Neural progenitor cell (in vitro differentiated cells): Measurements from ENCODE around the gene ANXA2.

Source experiments
- CTCF ChIP-seq: fragments of 200-600 bp; sonication (generic); IDR thresholded peaks from 2 replicates; pipeline ENCODE4 v1.5.1; 2017; ENCODE audit warnings: antibody characterized with exemption, mild to moderate bottlenecking
- EZH2 ChIP-seq: fragments of 200-600 bp; sonication (generic); IDR thresholded peaks from 2 replicates; pipeline ENCODE4 v1.6.1; 2017; ENCODE audit warnings: antibody characterized with exemption, mild to moderate bottlenecking, moderate library complexity
- EZH2phosphoT487 ChIP-seq: fragments of 200-600 bp; sonication (generic); IDR thresholded peaks from 2 replicates; pipeline ENCODE4 v1.6.1; 2017; ENCODE audit warnings: antibody characterized with exemption

GRCh38 chr15:60407415-60407805 is 9.6 kb upstream of the ANXA2 start:
- TF ChIP-seq CTCF (no peak), EZH2 (no peak), EZH2phosphoT487 (no peak)
